Measurements from ENCODE around the gene EN1.

DNA sequence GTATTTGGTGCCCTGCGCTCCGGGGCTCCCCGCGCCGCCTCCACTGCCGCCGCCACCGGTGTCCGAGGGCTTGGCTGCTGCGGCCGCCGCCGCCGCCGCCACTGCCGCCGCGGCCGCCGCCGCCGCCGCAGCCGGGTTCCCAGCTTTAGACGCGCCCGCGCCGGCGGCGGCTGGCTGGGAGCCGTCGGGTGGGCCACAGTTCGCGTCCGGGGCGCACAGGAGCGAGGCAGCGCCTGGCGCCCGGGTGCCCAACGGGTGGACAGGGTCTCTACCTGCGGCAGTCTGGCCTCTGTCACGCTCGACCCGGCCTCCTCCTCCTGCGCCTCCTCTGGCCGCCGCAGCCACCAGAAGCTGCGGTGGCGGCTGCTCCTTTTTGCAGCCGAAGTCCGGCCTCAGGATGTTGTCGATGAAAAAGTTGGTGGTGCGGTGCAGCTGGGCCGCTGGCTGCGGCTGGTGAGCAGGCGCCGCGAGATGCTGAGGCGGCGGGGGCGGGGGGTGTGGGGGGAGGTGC is 951 bp downstream of the EN1 start:
- TF ChIP-seq NFYB (CRISPR knock-in tag; conservative IDR thresholded peaks at IDR 0.05; ENCODE audit: low read depth) (no peak), ESRRA (CRISPR knock-in tag; IDR thresholded peaks at IDR 0.05; ENCODE audit: borderline replicate concordance) (no peak)
